Measurements from ENCODE around the gene S1PR2. TPM values are rescaled to one million over a fixed set of nuclear protein-coding genes. Genes with fewer than 3 reads are reported as not detected.
"Not testable (repeated sequence)": the region's sequence is repeated elsewhere in the genome, so short reads cannot be mapped to it uniquely, and the experiment has no call there.

S1PR2 gene

GRCh38 chr19:10180024-10180423, 51.1 kb downstream of the S1PR2 start:
- H3K9ac ChIP-seq (ENCODE audit: low read depth, low read length); H3K4me1 ChIP-seq (ENCODE audit: control insufficient read depth, insufficient read depth, low read length); H3K27me3 ChIP-seq (ENCODE audit: control insufficient read depth, insufficient read depth, low read length); H3K4me2 ChIP-seq (ENCODE audit: low read length); H3K4me3 ChIP-seq (ENCODE audit: low read length); H3K9me3 ChIP-seq (replicated peaks; ENCODE audit: low read length): not testable (repeated sequence)
- H3K36me3 ChIP-seq (ENCODE audit: insufficient read depth, low read length): peaks cover 43% of the 10 kb centered on the region

- peaks cover 9% of the 10 kb centered on the region for H3K4me1 ChIP-seq (ENCODE audit: control insufficient read depth, insufficient read depth, low read length)
- H3K36me3 ChIP-seq (ENCODE audit: insufficient read depth, low read length): peaks cover 39% of the 10 kb centered on the region
- H3K4me2 ChIP-seq (ENCODE audit: low read length): no peak overlapping the region
- no peaks in the 10 kb centered on the region for H3K27me3 ChIP-seq (ENCODE audit: control insufficient read depth, insufficient read depth, low read length)
- no peaks in the 10 kb centered on the region for H3K9me3 ChIP-seq (replicated peaks; ENCODE audit: low read length)
- no peak overlapping the region for H3K9ac ChIP-seq (ENCODE audit: low read depth, low read length)
- no peak overlapping the region for H3K4me3 ChIP-seq (ENCODE audit: low read length)
Measured at GRCh38 chr19:10173527-10173926, 57.6 kb downstream of the S1PR2 start.

Small RNAs within 50 kb of the gene (small RNA-seq; reads per million reads assigned to genes)
- not detected for gene MIR4322

Data from skeletal muscle satellite cell (primary cell).